ENCODE data around the gene LCE1D.

LCE1D gene

DNA sequence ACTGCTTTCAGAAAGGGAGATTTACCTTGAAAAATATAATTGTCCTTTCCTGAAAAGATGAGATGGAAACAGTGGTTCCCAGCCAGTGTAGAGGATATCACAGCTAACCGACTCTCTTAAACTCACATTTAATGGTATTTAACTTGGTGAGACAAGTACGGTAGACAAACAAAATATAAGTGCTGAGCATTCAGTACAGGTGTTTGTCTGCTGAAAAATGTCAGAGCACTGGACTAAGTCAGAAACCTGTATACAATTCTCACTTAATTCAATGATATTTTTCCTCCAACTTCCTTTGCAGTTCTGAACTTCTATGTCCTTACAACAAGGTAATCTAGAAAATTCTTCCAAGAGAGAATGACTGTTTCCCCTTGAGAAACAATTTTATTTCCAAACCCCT, 15.2 kb downstream of the LCE1D start, which contains the start of gene LCE1B:
Gene LCE1B, plus strand, starts transcription at position 301 of the 400 bp plus-strand sequence. CDS start 476 bp downstream, outside the sequence.
- DNase-seq (ENCODE audit: low read depth) = no peak

DNA sequence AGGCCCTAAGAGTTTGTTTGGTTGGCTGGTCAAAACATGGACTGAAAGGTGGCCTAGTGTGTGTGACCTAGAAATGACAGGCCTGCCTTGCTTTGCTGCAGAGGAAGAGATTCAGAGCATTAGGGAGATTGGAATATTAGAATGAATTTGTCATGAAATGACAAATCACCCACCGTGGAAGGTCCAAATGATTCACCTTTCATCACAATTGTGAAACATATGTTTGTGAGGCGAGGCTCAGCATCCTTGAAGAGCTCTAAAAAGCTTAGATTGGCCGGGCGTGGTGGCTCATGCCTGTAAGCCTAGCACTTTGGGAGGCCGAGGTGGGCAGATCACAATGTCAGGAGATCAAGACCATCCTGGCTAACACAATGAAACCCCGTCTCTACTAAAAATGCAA, 20.8 kb downstream of the LCE1D start:
- DNase-seq (ENCODE audit: low read depth) = no peak

DNA sequence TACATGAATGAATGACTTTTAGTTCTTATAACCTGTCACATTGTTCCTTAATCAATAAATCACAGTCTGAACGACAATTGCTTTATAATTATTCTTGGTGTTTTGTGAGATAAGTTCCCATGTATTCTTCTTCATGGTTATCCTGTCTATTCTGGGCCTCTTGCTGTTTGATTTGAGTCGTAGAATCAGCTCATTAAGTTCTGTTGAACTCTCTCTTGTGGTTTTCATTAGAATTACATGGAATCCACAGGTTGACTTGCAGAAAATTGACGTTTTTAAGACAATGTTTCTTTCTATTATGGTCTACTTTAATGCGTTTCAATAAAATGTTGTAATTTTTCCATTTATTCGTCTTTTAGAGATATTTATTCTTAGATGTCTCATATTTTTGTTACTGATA, 26.8 kb downstream of the LCE1D start:
- DNase-seq (ENCODE audit: low read depth) = no peak

DNA sequence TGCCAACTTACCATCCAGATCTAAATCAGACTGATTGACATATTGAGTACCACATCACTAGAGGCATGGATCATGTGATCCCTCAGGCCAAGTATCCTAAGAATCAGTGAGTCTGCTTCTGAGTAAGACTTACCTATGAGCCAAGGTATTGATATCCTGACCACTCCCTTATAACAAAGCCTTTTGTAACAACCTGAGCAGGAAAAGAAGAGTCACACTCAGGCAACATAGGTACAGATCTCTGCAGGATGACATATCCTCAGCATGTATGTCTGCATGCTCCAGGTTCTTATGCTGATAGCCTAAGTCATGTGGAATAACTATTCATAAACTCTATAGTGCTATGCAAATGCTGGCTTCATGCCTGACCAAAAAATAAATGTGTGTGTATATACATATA, 28.4 kb downstream of the LCE1D start:
- DNase-seq (ENCODE audit: low read depth) = no peak

GRCh38 chr1:152827173-152827572, 30.7 kb downstream of the LCE1D start, which contains the start of gene LCE1A:
Gene LCE1A (plus strand): TSS chr1:152827473. CDS start chr1:152827473, 0 bp downstream.
- DNase-seq (ENCODE audit: low read depth) = no peak

- no peak for DNase-seq (ENCODE audit: low read depth)
These were observed 40.3 kb downstream of the LCE1D start for GRCh38 chr1:152836870-152837269.

DNA sequence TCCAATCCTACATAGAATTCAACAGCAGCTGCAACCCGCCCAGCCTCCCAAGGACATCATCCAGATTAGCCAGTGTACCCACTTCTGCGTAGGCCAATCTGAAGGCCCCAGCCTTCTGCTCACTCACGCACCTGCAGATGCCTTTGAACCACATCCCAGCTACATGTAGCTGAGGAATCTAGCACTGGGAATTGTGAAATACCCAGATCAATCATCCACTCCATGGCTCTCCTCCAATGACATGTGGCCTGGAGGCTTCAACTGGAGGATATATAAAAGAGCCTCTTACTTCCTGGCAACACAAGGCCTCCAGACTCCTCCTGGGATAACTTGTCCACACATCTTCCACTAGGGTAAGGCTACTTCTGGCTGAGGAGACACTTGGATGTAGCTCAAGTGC, 46.0 kb downstream of the LCE1D start, which contains the start of gene LCE6A:
Gene LCE6A, plus strand, starts transcription at position 301 of the 400 bp plus-strand sequence. CDS start 665 bp downstream, outside the sequence.
- no peak for DNase-seq (ENCODE audit: low read depth)
